ENCODE measurements around the gene AUNIP. TPM values are rescaled to one million over a fixed set of nuclear protein-coding genes. Genes with fewer than 3 reads are reported as not detected.

Gene AUNIP
- total RNA-seq, 1 experiment from 2014 or later = 16.1 TPM

GRCh38 chr1:25799352-25799934 lies 59.8 kb downstream of the AUNIP start (continued):
- 0 out of 2 replicates have a peak, but pooled peaks have one; percentile 41 for TF ChIP-seq AFF4 (CRISPR knock-in tag; IDR thresholded peaks at IDR 0.05; ENCODE audit: borderline replicate concordance)
- peak; percentile 86 for TF ChIP-seq MAX (CRISPR knock-in tag; IDR thresholded peaks at IDR 0.05)

- no peak for DNase-seq (ENCODE audit: low spot score)
- POLR2A ChIA-PET = interaction anchor here (1.0 kb wide), 1 partner anchor 19 kb away, joined by 4 read pairs; no protein-coding TSS in a partner anchor
- CTCF ChIA-PET = interaction anchor here (0.5 to 6.2 kb wide), 44 partner anchors 10 to 293 kb away, joined by 3 to 80 read pairs (median 5); partner anchors contain the start of gene MAN1C1
- Mint-ChIP-seq H3K27me3 (ENCODE audit: low read depth) (peaks cover 4% of the 10 kb centered on the region), H3K36me3 (no peaks in the 10 kb centered on the region; the same call in 1 of the 2 replicates), H3K4me1 (peaks cover 36% of the 10 kb centered on the region), H3K27ac (no peak overlapping the region), H3K4me3 (no peak overlapping the region), H3K9me3 (no peaks in the 10 kb centered on the region)
- ATAC-seq = no peak
- TF ChIP-seq GABPB1 (CRISPR knock-in tag; IDR thresholded peaks at IDR 0.05) = no peak
- TF ChIP-seq AFF4 (CRISPR knock-in tag; IDR thresholded peaks at IDR 0.05; ENCODE audit: borderline replicate concordance) = no peak
- 0 out of 2 replicates have a peak, but pooled peaks have one; percentile 19 for TF ChIP-seq FOXP1 (CRISPR knock-in tag; IDR thresholded peaks at IDR 0.05; ENCODE audit: borderline replicate concordance)
- TF ChIP-seq ATF1 (CRISPR knock-in tag; IDR thresholded peaks at IDR 0.05) = no peak
Observed at GRCh38 chr1:25798666-25799351, 60.4 kb downstream of the AUNIP start.

GRCh38 chr1:25797939-25798338 lies 61.3 kb downstream of the AUNIP start:
- no peaks in the 10 kb centered on the region for H3K9me3 Mint-ChIP-seq
- DNase-seq (ENCODE audit: low spot score) (peak; percentile 81), ATAC-seq (peak; percentile 57)
- peaks cover 4% of the 10 kb centered on the region for H3K27me3 Mint-ChIP-seq (ENCODE audit: low read depth)
- H3K4me3 Mint-ChIP-seq = no peak overlapping the region
- H3K36me3 Mint-ChIP-seq = no peaks in the 10 kb centered on the region; the same call in 1 of the 2 replicates
- CTCF ChIA-PET = interaction anchor here (0.5 to 6.2 kb wide), 41 partner anchors 9 to 292 kb away, joined by 3 to 80 read pairs (median 5); partner anchors contain the start of gene MAN1C1
- no peak overlapping the region for H3K27ac Mint-ChIP-seq
- POLR2A ChIA-PET = interaction anchor here (0.7 to 1.0 kb wide), 2 partner anchors 18 to 186 kb away, joined by 3 to 4 read pairs; no protein-coding TSS in a partner anchor
- H3K4me1 Mint-ChIP-seq = peaks cover 33% of the 10 kb centered on the region
- TF ChIP-seq JAZF1 (CRISPR knock-in tag; IDR thresholded peaks at IDR 0.05) = no peak
- TF ChIP-seq ZNF121 (CRISPR knock-in tag; IDR thresholded peaks at IDR 0.05) = 0 out of 2 replicates have a peak, but pooled peaks have one; percentile 71

- POLR2A ChIA-PET = no interaction called here
- Mint-ChIP-seq H3K4me3 (no peak overlapping the region; the same call in 1 of the 2 replicates), H3K27ac (peak overlapping the region; percentile 29; the same call in 1 of the 2 replicates), H3K36me3 (no peaks in the 10 kb centered on the region), H3K9me3 (no peaks in the 10 kb centered on the region), H3K4me1 (peaks cover 30% of the 10 kb centered on the region), H3K27me3 (ENCODE audit: low read depth) (peaks cover 4% of the 10 kb centered on the region)
- ATAC-seq = peak; percentile 27
- CTCF ChIA-PET = interaction anchor here (0.6 to 6.2 kb wide), 20 partner anchors 8 to 225 kb away, joined by 3 to 80 read pairs (median 9); partner anchors contain the start of gene MAN1C1
- TF ChIP-seq GRHL2 (CRISPR knock-in tag; IDR thresholded peaks at IDR 0.05; ENCODE audit: insufficient replicate concordance, severe bottlenecking) (no peak), CTCF (IDR thresholded peaks at IDR 0.05) (peak; percentile 77)
- peak; percentile 95 for DNase-seq (ENCODE audit: low spot score)
Observed at GRCh38 chr1:25796811-25797458, 62.3 kb downstream of the AUNIP start.

All from WTC11 (cell line).